GM21423 (cell line): ENCODE data around the gene FAM169A.
"Not testable (repeated sequence)": the region's sequence is repeated elsewhere in the genome, so short reads cannot be mapped to it uniquely, and the experiment has no call there.

Source experiments
- ATAC-seq: cut with Tn5 transposase; IDR thresholded peaks from one replicate; pipeline ENCODE4 v1.9.1; 2021; ENCODE audit warnings: mild to moderate bottlenecking, moderate library complexity; ENCODE audit not compliant: unreplicated experiment

FAM169A gene, protein sequence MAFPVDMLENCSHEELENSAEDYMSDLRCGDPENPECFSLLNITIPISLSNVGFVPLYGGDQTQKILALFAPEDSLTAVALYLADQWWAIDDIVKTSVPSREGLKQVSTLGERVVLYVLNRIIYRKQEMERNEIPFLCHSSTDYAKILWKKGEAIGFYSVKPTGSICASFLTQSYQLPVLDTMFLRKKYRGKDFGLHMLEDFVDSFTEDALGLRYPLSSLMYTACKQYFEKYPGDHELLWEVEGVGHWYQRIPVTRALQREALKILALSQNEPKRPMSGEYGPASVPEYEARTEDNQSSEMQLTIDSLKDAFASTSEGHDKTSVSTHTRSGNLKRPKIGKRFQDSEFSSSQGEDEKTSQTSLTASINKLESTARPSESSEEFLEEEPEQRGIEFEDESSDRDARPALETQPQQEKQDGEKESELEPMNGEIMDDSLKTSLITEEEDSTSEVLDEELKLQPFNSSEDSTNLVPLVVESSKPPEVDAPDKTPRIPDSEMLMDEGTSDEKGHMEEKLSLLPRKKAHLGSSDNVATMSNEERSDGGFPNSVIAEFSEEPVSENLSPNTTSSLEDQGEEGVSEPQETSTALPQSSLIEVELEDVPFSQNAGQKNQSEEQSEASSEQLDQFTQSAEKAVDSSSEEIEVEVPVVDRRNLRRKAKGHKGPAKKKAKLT

DNA sequence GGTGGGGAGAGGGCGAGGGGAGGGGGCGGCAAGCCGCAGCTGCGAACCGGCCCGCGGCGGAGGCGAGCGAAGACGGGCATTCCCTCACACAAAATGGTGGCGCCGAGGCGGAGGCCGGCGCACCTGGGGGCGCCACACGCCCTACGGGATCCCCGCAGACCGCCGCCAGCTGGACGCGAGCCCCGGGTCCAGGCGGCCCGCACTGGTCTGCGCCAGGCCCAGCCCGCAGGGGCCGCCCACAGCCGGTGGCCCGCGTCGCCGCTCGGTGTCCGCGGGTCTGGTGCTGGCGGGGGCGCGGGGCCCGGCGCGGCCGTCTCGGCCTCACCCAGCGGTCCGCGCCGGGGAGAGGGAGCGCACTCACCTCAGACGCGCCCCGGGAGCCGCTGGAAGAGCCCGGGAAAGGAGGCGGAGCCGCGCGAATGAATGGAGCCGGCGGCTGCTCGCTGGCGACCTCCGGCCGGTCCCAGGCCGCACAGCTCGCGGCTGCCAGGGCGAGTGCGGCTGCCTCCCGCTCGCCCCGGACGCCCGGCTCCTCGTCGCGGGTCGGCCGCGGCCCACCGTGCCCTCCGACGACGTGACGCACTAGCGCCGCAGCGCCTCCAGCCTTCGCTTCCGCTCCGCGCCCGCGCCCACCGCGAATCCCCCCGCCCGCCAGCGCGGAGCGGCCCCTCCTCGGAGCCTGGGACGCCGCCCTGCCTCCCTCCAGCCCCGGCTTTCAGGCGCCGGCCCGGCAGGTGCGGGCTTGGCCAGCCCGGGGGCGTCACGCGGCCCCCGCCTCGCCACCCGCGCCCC, at the start of gene FAM169A:
Gene FAM169A (minus strand): TSS at position 584 of the 792 bp plus-strand sequence. CDS start 24,711 bp downstream, outside the sequence.
- peak; percentile 53 for ATAC-seq

DNA sequence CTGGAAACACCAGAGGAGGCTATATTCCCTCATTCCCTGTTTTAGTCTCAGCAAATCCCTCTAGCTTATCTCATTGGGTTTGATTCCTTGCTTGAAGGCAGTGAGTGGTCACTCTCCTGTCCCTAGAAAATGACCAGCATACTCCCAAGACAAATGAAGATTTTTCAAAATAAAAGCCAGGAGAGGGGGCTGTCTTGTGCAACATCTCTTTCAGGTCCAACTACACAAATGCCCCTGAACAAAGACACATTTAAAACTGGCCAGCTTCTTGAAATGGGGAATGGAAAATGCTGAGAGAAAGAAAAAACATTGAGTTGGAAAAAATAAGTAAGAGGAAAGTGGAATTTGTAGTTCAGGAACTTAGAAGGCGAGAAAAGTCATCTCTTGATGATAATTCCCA, 49.3 kb upstream of the FAM169A start:
- no peak for ATAC-seq

DNA sequence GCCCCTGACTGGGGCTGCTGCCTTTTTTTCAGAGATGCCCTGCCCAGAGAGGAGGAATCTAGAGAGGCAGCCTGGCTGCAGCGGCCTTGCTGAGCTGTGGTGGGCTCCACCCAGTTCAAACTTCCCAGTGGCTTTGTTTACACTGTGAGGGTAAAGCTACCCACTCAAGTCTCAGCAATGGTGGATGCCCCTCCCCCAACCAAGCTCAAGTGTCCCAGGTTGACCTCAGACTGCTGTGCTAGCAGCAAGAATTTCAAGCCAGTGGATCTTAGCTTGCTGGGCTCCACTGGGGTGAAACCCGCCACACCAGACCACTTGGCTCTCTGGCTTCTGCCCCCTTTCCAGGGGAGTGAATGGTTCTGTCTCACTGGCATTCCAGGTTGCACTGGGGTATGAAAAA, 45.2 kb upstream of the FAM169A start:
- not testable (repeated sequence) for ATAC-seq

DNA sequence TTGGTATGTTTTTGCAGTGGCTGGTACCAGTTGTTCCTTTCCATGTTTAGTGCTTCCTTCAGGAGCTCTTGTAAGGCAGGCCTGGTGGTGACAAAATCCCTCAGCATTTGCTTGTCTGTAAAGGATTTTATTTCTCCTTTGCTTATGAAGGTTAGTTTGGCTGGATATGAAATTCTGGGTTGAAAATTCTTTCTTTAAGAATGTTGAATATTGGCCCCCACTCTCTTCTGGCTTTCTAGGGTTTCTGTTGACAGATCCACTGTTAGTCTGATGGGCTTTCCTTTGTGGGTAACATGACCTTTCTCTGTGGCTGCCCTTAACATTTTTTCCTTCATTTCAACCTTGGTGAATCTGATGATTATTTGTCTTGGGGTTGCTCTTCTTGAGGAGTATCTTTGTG, 43.7 kb upstream of the FAM169A start:
- ATAC-seq = not testable (repeated sequence)

DNA sequence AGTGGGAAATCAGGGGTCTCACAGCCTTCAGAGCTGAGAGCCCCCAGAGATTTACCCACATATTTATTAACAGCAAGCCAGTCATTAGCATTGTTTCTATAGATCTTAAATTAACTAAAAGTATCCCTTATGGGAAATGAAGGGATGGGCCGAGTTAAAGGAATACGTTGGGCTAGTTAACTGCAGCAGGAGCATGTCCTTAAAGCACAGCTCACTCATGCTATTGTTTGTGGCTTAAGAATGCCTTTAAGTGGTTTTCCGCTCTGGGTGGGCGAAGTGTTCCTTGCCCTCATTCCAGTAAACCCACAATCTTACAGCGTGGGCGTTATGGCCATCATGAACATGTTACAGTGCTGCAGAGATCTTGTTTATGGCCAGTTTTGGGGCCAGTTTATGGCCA, 42.0 kb upstream of the FAM169A start:
- not testable (repeated sequence) for ATAC-seq

DNA sequence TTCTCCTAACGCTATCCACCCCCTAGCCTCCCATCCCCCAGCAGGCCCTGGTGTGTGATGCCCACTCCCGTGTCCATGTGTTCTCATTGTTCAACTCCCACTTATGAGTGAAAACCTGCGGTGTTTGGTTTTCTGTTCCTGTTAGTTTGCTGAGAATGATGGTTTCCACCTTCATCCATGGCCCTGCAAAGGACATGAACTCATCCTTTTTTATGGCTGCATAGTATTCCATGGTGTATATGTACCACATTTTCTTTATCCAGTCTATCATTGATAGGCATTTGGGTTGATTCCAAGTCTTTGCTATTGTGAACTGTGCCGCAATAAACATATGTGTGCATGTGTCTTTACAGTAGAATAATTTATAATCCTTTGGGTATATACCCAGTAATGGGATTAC, 38.5 kb upstream of the FAM169A start:
- ATAC-seq = not testable (repeated sequence)

DNA sequence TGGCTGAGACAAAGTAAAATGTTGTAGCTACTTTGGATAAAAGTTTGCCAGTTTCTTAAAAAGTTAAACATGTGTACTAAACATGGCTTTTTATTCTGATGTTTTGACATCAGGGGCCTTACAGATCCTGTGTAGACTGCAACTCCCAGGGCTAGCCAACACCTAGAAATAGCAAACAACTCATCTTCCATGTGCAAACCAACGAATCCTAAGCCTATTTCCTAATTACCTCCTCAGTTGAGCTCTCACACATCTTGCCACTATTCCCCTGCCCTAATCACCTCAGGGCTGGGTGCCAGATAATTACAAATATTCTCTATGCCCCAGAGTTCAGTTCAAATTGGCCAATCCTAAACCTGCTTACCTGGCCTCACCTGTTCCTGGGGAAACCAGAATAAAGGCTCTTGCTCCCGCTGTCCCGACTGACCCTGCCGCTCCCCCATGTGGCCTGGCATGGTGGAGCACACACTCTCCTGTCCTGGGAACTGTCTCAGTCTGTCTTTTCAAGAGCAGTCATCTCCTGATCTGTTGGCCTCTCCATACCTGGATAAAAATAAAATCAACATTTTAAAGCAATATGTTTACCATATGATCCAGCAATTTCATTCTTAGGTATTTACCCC, 37.1 kb upstream of the FAM169A start:
- ATAC-seq = no peak

DNA sequence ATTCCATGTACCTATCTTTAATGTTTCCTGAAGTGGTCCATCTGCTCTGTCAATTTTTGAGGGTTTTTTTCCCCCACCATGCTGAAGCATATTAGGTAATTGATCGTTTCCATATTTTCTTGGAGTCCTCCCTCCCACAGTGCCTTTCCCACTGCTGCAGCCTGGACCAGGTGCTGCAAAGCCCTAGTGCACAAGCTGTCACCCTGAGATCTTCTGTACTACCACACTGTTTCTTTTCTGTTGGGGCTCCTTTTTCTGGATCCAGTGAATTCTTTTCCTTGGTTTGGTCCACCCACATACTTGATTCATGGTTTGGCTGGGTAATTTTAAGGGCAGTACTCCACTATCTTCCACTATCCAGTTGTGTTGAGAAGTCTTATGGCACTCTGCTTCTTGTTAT, 30.9 kb upstream of the FAM169A start:
- no peak for ATAC-seq

DNA sequence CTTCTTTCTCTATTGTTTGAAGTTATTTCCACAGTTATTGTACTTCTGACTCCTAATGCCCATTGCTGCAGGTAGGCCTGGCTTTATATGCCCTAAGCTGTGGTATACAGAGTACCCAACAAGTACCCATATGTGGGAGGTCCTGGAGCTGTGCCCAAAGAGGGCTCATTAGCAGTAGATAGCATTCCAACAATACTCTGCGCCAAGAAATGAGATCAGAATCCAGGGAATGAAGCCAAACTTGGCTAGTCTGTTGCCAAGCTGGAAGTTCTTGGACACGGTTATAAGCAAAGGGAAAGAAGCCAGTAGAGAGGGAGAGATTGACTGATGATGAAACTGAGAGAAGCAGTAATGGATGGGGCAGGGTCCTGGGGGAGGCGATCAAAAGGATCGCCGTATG, 29.7 kb upstream of the FAM169A start:
- no peak for ATAC-seq

DNA sequence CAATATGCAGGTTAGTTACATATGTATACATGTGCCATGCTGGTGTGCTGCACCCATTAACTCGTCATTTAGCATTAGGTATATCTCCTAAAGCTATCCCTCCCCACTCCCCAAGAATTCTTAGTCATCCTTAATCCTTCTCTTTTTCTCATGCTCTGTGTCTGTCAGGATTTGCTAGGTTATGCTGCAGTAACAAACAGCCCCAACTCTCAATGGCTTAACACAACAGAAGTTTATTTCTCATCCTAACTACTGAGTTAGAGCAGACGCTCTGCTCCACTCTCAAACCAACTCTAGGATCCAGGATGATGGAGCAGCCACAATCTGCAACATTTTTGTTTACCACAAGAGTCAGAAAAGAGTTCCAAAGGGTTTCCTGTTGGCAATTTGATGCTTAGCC, 28.2 kb upstream of the FAM169A start:
- ATAC-seq = no peak

DNA sequence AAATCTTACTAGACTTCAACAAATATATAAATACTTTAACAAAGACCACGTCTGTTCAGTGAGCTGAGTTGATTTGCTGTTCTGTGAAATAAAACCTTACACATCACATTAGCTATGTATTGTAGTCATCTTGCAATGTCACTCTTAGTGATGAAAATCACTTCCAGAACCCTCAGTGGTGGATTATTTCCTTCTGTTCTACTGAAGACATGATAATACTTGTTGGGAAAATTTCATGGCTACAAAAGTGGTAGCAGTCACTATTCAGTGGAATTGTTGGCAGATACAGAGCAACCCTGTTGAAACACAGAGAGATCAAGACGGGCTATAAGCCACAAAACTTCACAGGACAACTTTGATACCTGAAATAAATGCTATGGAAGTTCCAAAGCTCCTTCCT, 26.7 kb upstream of the FAM169A start:
- ATAC-seq = no peak

DNA sequence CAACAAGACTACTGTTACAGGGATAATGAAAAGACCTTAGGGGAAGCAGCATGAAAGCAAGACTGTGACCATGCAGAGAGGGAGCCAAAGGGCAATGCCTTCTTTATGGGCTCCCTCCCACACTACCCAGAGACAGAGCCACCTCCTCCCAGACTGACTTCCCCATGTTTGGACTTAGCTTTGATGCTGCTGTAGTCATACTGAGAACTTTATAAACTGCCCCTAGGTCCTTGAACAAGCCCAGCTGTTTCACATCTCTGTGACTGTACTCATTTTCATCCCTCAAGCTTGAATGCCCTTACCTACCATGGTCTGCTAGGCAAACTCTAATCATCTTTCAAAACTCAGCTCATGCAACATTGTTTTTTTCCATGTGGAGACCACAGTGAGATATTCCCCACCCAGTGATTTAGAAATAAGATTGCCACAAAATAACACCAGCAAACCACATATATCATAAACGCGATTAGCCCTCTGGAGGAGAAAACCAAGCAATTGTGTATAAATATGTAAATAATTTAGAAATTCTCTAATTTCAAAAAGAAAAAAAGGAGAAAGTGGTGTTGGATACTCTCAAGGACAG, 23.4 kb upstream of the FAM169A start:
- no peak for ATAC-seq

DNA sequence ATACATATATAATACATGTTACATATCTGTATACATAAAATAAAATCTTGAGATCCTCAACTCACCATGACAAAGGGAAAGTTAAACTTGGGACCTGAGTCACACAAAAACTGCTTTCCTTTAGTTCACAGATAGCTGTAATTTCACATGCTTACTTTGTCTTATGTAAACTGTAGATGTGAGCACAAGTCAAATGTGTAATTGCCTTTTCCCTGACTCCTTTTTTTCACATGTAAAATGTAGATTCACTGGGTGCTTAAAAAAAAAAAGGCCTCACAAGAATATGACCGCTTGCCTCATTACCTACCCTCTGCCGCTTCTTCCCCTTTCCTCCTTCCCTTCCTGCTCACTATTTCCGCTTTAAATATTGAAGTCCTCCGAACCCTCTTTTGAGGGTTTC, 21.9 kb upstream of the FAM169A start:
- no peak for ATAC-seq

DNA sequence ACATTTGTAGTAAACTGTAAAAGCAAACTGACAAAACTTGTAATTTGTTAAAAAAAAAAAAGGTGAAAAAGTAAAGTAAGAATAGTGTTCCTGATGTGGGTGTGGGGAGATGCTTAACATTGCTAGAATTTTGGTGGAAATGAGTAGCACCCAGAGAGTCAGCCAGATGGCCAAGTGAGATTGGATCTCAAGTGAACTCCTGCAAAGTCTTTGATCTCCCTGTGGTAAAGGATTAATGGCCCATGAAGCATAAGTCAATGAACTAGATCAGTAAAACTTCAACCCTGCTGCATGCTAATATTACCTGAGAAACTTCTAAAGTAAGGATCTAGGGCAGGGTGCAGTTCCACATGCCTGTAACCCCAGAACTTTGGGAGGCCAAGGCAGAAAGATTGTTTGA, 19.0 kb upstream of the FAM169A start:
- ATAC-seq = no peak

DNA sequence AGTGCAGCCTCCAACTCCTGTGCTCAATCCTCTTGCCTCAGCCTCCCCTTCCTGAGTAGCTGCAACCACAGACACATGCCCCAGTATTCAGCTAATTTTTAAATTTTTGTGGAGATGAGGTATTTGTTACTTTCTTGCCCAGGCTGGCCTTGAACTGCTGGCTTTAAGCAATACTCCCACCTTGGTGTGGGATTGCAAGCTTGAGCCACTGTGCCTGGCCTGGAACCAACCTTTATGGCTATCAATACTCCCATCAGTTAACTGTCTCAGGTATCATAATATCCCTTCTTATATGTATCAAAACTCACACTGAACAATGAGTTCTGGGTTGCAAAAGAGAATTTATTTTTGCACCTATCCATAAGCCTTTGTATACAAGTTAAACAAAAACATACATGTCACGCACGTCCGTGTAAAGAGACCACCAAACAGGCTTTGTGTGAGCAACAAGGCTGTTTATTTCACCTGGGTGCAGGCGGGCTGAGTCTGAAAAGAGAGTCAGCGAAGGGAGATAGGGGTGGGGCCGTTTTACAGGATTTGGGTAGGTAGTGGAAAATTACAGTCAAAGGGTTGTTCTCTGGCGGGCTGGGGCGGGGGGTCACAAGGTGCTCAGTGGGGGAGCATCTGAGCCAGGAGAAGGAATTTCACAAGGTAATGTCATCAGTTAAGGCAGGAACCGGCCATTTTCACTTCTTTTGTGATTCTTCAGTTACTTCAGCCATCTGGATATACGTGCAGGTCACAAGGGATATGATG, 16.4 kb upstream of the FAM169A start:
- ATAC-seq = not testable (repeated sequence)

DNA sequence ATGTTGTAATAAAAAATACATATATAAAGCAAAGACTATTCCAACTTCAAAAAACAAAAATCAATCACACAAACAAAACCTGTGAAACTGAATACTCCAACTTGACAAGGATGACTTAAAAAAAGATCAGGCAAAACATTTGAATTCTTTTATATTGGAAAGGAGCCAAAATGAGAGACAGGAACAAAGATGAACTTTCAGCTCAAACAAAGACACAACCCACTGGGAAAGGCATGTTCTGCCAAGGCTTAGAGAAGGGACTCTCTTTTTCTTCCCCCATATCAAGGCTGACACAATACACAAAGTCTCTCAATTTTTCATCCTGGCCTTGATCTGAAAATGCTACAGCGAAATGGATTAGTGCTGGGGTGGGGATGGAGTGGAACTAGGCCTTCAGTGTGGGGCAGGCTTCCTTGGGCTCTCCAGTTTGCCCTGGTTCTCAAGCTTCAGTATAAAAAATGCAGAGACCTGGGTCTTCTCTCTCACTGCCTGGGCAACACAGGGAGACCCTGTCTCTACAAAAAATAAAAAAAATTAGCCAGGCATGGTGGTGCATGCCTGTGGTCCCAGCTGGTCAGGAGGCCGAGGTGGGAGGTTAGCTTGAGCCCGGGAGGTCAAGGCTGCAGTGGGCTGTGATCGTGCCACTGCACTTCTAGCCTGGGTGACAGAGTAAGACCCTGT, 11.6 kb upstream of the FAM169A start:
- no peak for ATAC-seq

DNA sequence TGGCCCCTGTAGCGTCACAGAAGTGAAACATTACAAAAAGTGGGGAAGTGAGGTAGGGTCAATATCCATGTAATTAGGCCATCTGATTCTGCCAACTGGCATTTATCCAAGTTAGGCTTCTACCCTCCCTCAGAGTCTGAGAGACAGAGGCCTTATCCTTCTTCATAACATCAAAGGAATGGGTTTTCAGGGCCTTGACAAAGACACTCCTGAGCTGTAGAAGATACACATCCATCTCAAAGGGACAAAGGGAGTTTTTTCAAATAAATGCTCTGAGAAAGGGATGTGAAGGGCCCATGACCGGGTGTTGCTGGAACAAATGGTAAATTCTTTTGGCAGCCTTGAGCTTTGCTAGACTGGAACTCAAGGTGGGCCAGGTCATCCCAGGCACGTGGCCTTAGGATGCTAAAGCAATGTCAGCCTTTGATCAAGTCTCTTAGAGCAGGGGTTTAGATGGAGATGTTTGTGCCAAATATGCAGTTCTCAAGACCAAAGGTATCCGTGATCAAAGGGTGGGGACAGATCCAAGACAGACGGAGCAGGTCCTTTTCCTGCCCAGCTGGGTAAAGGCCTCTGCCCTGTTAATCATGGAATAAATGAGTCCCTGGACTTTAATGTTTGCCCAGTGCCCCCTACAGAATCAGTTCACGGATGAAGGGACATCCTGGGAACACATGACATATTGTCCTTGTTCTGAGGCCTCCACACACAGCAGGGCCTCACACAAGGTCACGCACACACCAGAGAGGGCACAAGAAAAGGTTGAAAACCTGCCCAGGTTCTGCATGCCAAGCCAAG, 10.0 kb upstream of the FAM169A start:
- no peak for ATAC-seq

DNA sequence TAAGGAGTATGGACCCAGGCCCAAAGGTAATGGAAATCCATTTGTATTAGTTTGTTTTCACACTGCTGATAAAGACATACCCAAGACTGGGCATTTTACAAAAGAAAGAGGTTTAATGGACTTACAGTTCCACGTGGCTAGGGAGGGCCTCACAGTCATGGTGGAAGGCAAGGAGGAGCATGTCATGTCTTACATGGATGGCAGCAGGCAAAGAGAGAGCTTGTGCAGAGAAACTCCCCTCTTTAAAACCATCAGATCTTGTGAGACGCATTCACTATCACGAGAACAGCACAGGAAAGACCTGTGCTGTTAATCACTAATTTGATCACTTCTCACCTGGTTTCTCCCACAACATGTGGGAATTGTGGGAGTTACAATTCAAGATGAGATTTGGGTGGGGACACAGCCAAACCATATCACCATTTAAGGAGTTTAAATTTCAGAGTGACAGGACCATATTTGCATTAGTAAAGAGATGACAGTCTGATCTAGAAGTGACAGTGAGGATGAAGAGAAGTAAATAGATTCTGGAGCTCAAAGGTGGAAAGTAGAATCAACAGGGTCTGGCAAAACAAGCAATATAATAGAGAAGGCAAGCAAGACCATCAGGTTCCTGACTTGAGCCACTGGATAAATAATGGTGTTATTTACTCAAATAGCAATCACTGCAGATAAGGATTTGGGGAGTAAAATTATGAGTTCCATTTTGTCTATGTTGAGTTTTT, 7.5 kb upstream of the FAM169A start:
- ATAC-seq = no peak
